Epithelial cell of umbilical artery (primary cell): ENCODE data around the gene ZFP36L1. TPM values are rescaled to one million over a fixed set of nuclear protein-coding genes. Genes with fewer than 3 reads are reported as not detected.

Source experiments
- total RNA-seq: library from RNA; depleted of rRNA; stranded (reverse); fragments of >200 nt; gene quantifications from 2 replicates; pipeline ENCODE4 v1.2.3, GENCODE V29; 2014

ZFP36L1 gene, protein sequence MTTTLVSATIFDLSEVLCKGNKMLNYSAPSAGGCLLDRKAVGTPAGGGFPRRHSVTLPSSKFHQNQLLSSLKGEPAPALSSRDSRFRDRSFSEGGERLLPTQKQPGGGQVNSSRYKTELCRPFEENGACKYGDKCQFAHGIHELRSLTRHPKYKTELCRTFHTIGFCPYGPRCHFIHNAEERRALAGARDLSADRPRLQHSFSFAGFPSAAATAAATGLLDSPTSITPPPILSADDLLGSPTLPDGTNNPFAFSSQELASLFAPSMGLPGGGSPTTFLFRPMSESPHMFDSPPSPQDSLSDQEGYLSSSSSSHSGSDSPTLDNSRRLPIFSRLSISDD
- 12.9 and 27.9 TPM in 2 replicates for total RNA-seq

DNA sequence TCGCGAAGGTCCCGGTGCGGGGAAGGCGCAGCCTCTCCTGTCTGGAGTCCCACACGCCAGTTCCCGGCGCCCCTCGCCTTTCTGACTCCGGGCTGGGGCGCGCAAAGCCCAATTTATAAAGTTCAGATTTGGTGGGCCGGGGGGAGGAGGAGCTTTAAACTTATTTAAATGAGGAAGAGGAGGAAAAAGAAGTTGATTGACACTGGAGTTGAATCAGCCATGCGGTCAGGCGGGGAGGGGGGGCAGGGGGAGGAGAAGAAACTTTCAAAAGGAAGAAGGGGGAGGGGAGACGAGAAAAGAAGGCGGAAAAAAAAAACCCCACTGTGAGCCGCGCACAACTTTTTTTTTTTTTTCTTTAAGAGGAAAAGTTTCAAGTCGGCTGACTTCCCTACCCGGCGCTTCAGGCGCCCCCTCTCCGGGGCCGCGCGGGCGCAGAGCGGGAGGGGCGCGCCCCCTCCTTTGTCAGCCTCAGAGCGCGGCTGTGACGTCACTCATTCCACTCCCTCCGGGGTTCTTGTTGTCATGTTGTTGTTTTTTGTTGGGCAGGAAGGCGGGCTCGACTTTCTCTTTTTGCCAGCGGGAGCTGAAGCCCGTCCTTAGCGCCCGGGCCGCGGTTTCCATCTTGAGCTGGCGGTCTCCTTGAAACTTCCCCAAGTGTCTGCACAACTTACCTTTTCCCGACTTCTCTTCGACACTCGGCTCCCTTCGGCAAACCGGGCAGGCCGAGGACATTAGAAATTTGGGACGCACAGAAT lies at the start of gene ZFP36L1:
Gene ZFP36L1 (minus strand): TSS at position 89 of the 755 bp plus-strand sequence. CDS start 129 bp downstream, outside the sequence.

Other genes starting within 250 kb of the ZFP36L1 start
- gene ACTN1, start 186.2 kb upstream of the ZFP36L1 start, total RNA-seq = 174 and 177 TPM in 2 replicates